ENCODE measurements around the gene FAM9C. TPM values are rescaled to one million over a fixed set of nuclear protein-coding genes. Genes with fewer than 3 reads are reported as not detected.

FAM9C gene
- total and polyA plus RNA-seq, 2 of the 4 experiments (the other 2 are of a cell fraction): not detected

DNA sequence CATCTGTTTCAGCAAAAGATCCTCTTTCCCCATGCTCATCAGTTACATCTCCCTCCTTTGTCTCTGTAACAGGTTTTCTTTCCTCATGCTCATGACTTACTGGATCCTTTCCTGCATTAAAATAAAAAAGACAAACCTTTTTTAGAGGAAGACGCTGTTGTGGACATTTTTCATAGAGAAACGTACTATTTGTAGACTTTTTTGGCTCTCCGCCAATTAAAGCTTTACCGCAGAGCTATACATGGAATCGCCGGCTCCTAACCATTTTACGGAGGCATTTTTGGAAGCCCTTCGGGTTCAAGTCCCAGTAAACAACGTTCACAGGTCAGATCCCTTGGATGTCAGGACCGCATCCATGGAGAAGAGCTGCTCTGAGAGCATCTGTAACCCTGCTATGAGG, 1.3 kb downstream of the FAM9C start:
- no peak for DNase-seq
- dilution Hi-C loops (cut with HindIII; ENCODE audit: low sequenced_read_pairs, unreplicated experiment) (no loop called here), in situ Hi-C loops (cut with MboI; ENCODE audit: low sequenced_read_pairs) (no loop called here), intact Hi-C loops (cut with micrococcal nuclease) (no loop called here)
- Histone ChIP-seq H3K27ac (ENCODE audit: insufficient read depth, low read length) (no peak overlapping the region), H3K18ac (ENCODE audit: low read depth, low read length) (no peak overlapping the region), H4K5ac (ENCODE audit: low read depth, low read length) (no peak overlapping the region), H3K4ac (ENCODE audit: low read depth, low read length) (no peak overlapping the region), H3K56ac (ENCODE audit: extremely low read depth, insufficient read depth, low read length) (no peak overlapping the region), H2BK15ac (ENCODE audit: low read depth, low read length) (no peak overlapping the region), H4K91ac (ENCODE audit: insufficient read depth, low read depth, low read length) (no peak overlapping the region), H3K4me1 (ENCODE audit: control insufficient read depth, insufficient read depth, low read length) (peaks cover 3% of the 10 kb centered on the region; the same call in 1 of the 2 replicates), H2BK20ac (ENCODE audit: low read depth, low read length) (no peak overlapping the region), H3K14ac (replicated peaks; ENCODE audit: low read depth, low read length) (no peak overlapping the region), H3K79me1 (ENCODE audit: low read depth in 1 of 2, low read length in 2 of 2) (no peaks in the 10 kb centered on the region), H3K4me3 (ENCODE audit: insufficient read depth, low read depth, low read length) (no peak overlapping the region), H3K4me2 (ENCODE audit: low read depth, low read length) (no peak overlapping the region), H2BK120ac (ENCODE audit: low read depth, low read length) (no peak overlapping the region), H2AK9ac (replicated peaks; ENCODE audit: low read depth, low read length, poor library complexity) (no peak overlapping the region), H4K8ac (ENCODE audit: low read depth in 2 of 2, low read length in 2 of 2) (no peak overlapping the region), H3K23ac (ENCODE audit: low read depth, low read length) (no peak overlapping the region), H3K9me3 (ENCODE audit: control insufficient read depth, insufficient read depth, low read length) (no peaks in the 10 kb centered on the region), H4K20me1 (ENCODE audit: insufficient read depth, low read length) (no peaks in the 10 kb centered on the region), H2BK5ac (ENCODE audit: low read depth, low read length, poor library complexity, severe bottlenecking) (no peak overlapping the region), H2AK5ac (ENCODE audit: low read depth, low read length) (no peak overlapping the region), H3K36me3 (ENCODE audit: control insufficient read depth, insufficient read depth, low read length) (no peaks in the 10 kb centered on the region), H2AFZ (replicated peaks; ENCODE audit: low read length, poor library complexity) (no peak overlapping the region), H3K9ac (ENCODE audit: low read depth, low read length) (no peak overlapping the region), H3K27me3 (ENCODE audit: control insufficient read depth, insufficient read depth, low read length) (no peaks in the 10 kb centered on the region), H3K9me1 (ENCODE audit: insufficient read depth, low read length) (no peaks in the 10 kb centered on the region)
- no peak for ATAC-seq (ENCODE audit: low read depth)
- no TSS peak for BruUV-seq (replicated peaks)
- TF ChIP-seq POLR2A (IDR thresholded peaks at IDR 0.05; ENCODE audit: low read depth, low read length) (no peak), CHD1 (IDR thresholded peaks at IDR 0.05; ENCODE audit: low read depth, low read length) (no peak), RAD21 (IDR thresholded peaks at IDR 0.05; ENCODE audit: low read length) (no peak), USF2 (IDR thresholded peaks at IDR 0.05; ENCODE audit: low read depth, low read length) (no peak), RFX5 (IDR thresholded peaks at IDR 0.05; ENCODE audit: low read depth, low read length) (no peak), MXI1 (IDR thresholded peaks at IDR 0.05; ENCODE audit: borderline replicate concordance, low read depth, low read length) (no peak), RCOR1 (IDR thresholded peaks at IDR 0.05; ENCODE audit: insufficient replicate concordance, low read length) (no peak)
- ChIA-PET CTCF (no interaction called here), POLR2A (ENCODE audit: unreplicated experiment) (interaction anchor here (1.0 kb wide), 1 partner anchor 64 kb away, joined by 3 read pairs; no protein-coding TSS in a partner anchor)
- 60% methylated on average over 6 of the region's 10 CpGs; no CpG with 5 or more reads in 1 of the 2 experiments for whole genome bisulfite sequencing, 2 experiments (ENCODE audit: extremely low coverage in 2 of 2, insufficient read length in 1 of 2)
